ENCODE measurements around the gene CNBD2. TPM values are rescaled to one million over a fixed set of nuclear protein-coding genes. Genes with fewer than 3 reads are reported as not detected.
"Not testable (repeated sequence)": the region's sequence is repeated elsewhere in the genome, so short reads cannot be mapped to it uniquely, and the experiment has no call there.

CNBD2 gene
- total and polyA plus RNA-seq, 10 of the 15 experiments (the other 5 are each of a cell fraction or from before 2014, with no cell fraction given) = 0.86 to 7.4 (median 4.6) TPM

DNA sequence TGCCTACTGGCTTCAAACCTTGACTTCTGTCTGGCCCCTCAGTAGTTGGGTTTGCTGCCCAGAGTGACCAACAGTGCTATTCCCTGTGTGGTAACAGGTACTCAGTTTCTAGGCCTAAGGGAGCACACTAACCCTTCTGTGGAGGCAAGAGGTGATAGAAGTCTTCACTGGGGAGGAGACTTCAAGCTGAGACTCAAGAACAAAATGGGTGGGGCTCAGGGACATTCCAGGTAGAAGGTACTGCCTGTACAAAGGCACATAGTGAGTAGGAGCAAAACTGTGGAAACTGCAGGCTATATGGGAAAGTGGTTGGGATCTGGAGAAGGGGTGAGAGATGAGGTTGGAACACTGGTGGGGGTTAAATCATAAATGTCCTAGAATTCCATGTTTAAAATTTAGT, 11.8 kb upstream of the CNBD2 start:
- Histone ChIP-seq H3K4me3 (no peak overlapping the region), H3K4me2 (ENCODE audit: control insufficient read depth, insufficient read depth) (no peak overlapping the region), H3K27ac (ENCODE audit: control insufficient read depth, insufficient read depth) (no peak overlapping the region), H3K27me3 (replicated peaks in 1 of 2; ENCODE audit: control insufficient read depth in 2 of 2, insufficient read depth in 2 of 2, low read length in 1 of 2) (no peaks in the 10 kb centered on the region), H3K9me3 (replicated peaks; ENCODE audit: control insufficient read depth, insufficient read depth, low read length) (no peaks in the 10 kb centered on the region), H3K36me3 (ENCODE audit: control insufficient read depth in 2 of 2, insufficient read depth in 2 of 2, low read length in 1 of 2) (no peaks in the 10 kb centered on the region), H2AFZ (ENCODE audit: control insufficient read depth, low read depth, low read length) (no peak overlapping the region), H3K9ac (ENCODE audit: control insufficient read depth, insufficient read depth, low read length) (no peak overlapping the region), H3K79me2 (ENCODE audit: control insufficient read depth, insufficient read depth, low read length) (peaks cover 23% of the 10 kb centered on the region), H3K4me1 (ENCODE audit: control insufficient read depth, insufficient read depth, low read length) (peaks cover 3% of the 10 kb centered on the region), H4K20me1 (ENCODE audit: control insufficient read depth, insufficient read depth) (no peaks in the 10 kb centered on the region)
- ChIA-PET POLR2A (no interaction called here), RAD21 (ENCODE audit: unreplicated experiment) (no interaction called here), SMC1A (ENCODE audit: uncharacterized antibody, unreplicated experiment) (no interaction called here), CTCF (interaction anchor here (4.4 kb wide), 1 partner anchor 36 kb away, joined by 27 read pairs; no protein-coding TSS in a partner anchor)
- FAIRE-seq (no peak), ATAC-seq (no peak), DNase-seq (ENCODE audit: low read depth, low spot score) (no peak)
- in situ Hi-C loops (cut with MboI) (no loop called here), intact Hi-C loops (cut with micrococcal nuclease; ENCODE audit: unreplicated experiment) (no loop called here)
- no TSS peak for BruUV-seq (replicated peaks)
- TF ChIP-seq KLF5 (IDR thresholded peaks at IDR 0.05; ENCODE audit: partially characterized antibody) = no peak
- no peak for TF ChIP-seq ZNF217 (IDR thresholded peaks at IDR 0.05)

DNA sequence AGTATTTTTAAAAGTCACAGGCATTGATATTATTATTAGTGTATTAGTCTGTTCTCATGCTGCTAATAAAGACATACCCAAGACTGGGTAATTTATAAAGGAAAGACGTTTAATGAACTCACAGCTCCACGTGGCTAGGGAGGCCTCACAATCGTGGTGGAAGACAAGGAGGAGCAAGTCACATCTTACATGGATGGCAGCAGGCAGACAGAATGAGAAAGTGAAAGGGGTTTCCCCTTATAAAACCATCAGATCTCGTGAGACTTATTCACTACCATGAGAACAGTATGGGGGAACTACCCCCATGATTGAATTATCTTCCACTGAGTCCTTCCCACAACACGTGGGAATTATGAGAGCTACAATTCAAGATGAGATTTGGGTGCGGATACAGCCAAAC, 9.1 kb upstream of the CNBD2 start:
- BruUV-seq (replicated peaks); H3K4me1 ChIP-seq (ENCODE audit: control insufficient read depth, insufficient read depth, low read length); H3K36me3 ChIP-seq (ENCODE audit: control insufficient read depth in 2 of 2, insufficient read depth in 2 of 2, low read length in 1 of 2); H2AFZ ChIP-seq (ENCODE audit: control insufficient read depth, low read depth, low read length); H3K9ac ChIP-seq (ENCODE audit: control insufficient read depth, insufficient read depth, low read length); H3K4me2 ChIP-seq (ENCODE audit: control insufficient read depth, insufficient read depth); H4K20me1 ChIP-seq (ENCODE audit: control insufficient read depth, insufficient read depth); RAD21 ChIA-PET (ENCODE audit: unreplicated experiment); H3K4me3 ChIP-seq; intact Hi-C loops (cut with micrococcal nuclease; ENCODE audit: unreplicated experiment); FAIRE-seq; POLR2A ChIA-PET; H3K79me2 ChIP-seq (ENCODE audit: control insufficient read depth, insufficient read depth, low read length); H3K9me3 ChIP-seq (replicated peaks; ENCODE audit: control insufficient read depth, insufficient read depth, low read length); DNase-seq (ENCODE audit: low read depth, low spot score); ATAC-seq; H3K27ac ChIP-seq (ENCODE audit: control insufficient read depth, insufficient read depth); in situ Hi-C loops (cut with MboI); H3K27me3 ChIP-seq (replicated peaks in 1 of 2; ENCODE audit: control insufficient read depth in 2 of 2, insufficient read depth in 2 of 2, low read length in 1 of 2): not testable (repeated sequence)
- ChIA-PET SMC1A (ENCODE audit: uncharacterized antibody, unreplicated experiment) (interaction anchor here (0.7 to 1.5 kb wide), 2 partner anchors 179 to 454 kb away, joined by 3 read pairs; no protein-coding TSS in a partner anchor), CTCF (interaction anchor here (1.0 kb wide), 1 partner anchor 179 kb away, joined by 3 read pairs; no protein-coding TSS in a partner anchor)
- 48% methylated on average over 6 of the region's 6 CpGs for WGBS (ENCODE audit: insufficient coverage, insufficient replicate concordance, low lambda C conversion rate, missing lambda C conversion rate)

Measured in GM12878 (cell line).